OCI-LY3 (cell line): ENCODE measurements around the gene HYAL3.

Experiments used
- CTCF ChIP-seq: fragments of 200-600, 300-600 bp; sonication (generic); IDR thresholded peaks from 2 replicates; pipeline ENCODE4 v1.5.1; 2014; ENCODE audit warnings: antibody characterized with exemption, low read length, low read depth
- EZH2phosphoT487 ChIP-seq: fragments of 200-600 bp; shearing (Covaris generic); IDR thresholded peaks from 2 replicates; pipeline ENCODE4 v1.6.1; 2018; ENCODE audit warnings: antibody characterized with exemption, mixed run types, low read depth

- TF ChIP-seq CTCF (no peak), EZH2phosphoT487 (no peak)
Observed at GRCh38 chr3:50264383-50264963, 34.7 kb downstream of the HYAL3 start.
